ENCODE results near the gene MYLK2. TPM values are rescaled to one million over a fixed set of nuclear protein-coding genes. Genes with fewer than 3 reads are reported as not detected.
"Not testable (repeated sequence)": the region's sequence is repeated elsewhere in the genome, so short reads cannot be mapped to it uniquely, and the experiment has no call there.

MYLK2 gene
- total and polyA plus RNA-seq, 5 experiments from 2014 or later, result not detected

- H3K27ac Mint-ChIP-seq, result no peak overlapping the region
- ATAC-seq (no peak), DNase-seq (no peak)
- H3K9me3 Mint-ChIP-seq, result no peaks in the 10 kb centered on the region
- no peak overlapping the region for H3K4me3 Mint-ChIP-seq
- no peaks in the 10 kb centered on the region for H3K27me3 Mint-ChIP-seq
- H3K4me1 Mint-ChIP-seq, result peaks cover 8 to 26% (median 13%) of the 10 kb centered on the region in 4 donors
- POLR2A ChIA-PET, result interaction anchor here (0.5 kb wide), 1 partner anchor 230 kb away, joined by 4 read pairs; no protein-coding TSS in a partner anchor
- no peaks in the 10 kb centered on the region for H3K36me3 Mint-ChIP-seq
Observed at GRCh38 chr20:31806564-31807355, 12.4 kb upstream of the MYLK2 start.

GRCh38 chr20:31808481-31808880 is 10.7 kb upstream of the MYLK2 start:
- Mint-ChIP-seq H3K4me1 (peaks cover 5 to 23% (median 10%) of the 10 kb centered on the region in 4 donors), H3K27ac (no peak overlapping the region), H3K36me3 (no peaks in the 10 kb centered on the region), H3K9me3 (no peaks in the 10 kb centered on the region), H3K27me3 (no peaks in the 10 kb centered on the region), H3K4me3 (no peak overlapping the region)
- ATAC-seq, result no peak
- no peak for DNase-seq
- POLR2A ChIA-PET, result no interaction called here

GRCh38 chr20:31809661-31810060 is 9.5 kb upstream of the MYLK2 start:
- Mint-ChIP-seq H3K27me3 (no peaks in the 10 kb centered on the region), H3K4me3 (no peak overlapping the region), H3K36me3 (no peaks in the 10 kb centered on the region), H3K4me1 (peaks cover 0 to 13% (median 0%) of the 10 kb centered on the region in 4 donors), H3K9me3 (no peaks in the 10 kb centered on the region), H3K27ac (no peak overlapping the region)
- POLR2A ChIA-PET, result no interaction called here
- DNase-seq, result no peak
- ATAC-seq, result no peak

GRCh38 chr20:31811198-31811597 is 8.0 kb upstream of the MYLK2 start:
- ATAC-seq (no peak), DNase-seq (no peak)
- Mint-ChIP-seq H3K27ac (no peak overlapping the region), H3K4me1 (peaks cover 0 to 11% (median 0%) of the 10 kb centered on the region in 4 donors), H3K27me3 (no peaks in the 10 kb centered on the region), H3K4me3 (no peak overlapping the region), H3K9me3 (no peaks in the 10 kb centered on the region), H3K36me3 (no peaks in the 10 kb centered on the region)
- POLR2A ChIA-PET, result no interaction called here

- H3K9me3 Mint-ChIP-seq, result no peaks in the 10 kb centered on the region
- H3K4me3 Mint-ChIP-seq, result no peak overlapping the region
- peaks cover 0 to 6% (median 0%) of the 10 kb centered on the region in 4 donors for H3K4me1 Mint-ChIP-seq
- no peak for DNase-seq
- POLR2A ChIA-PET, result no interaction called here
- H3K27ac Mint-ChIP-seq, result no peak overlapping the region
- no peak for ATAC-seq
- H3K36me3 Mint-ChIP-seq, result no peaks in the 10 kb centered on the region
- no peaks in the 10 kb centered on the region for H3K27me3 Mint-ChIP-seq
Observed at GRCh38 chr20:31811796-31812728, 7.1 kb upstream of the MYLK2 start.

GRCh38 chr20:31813611-31814010 is 5.5 kb upstream of the MYLK2 start:
- H3K27me3 Mint-ChIP-seq, result no peaks in the 10 kb centered on the region

GRCh38 chr20:31814142-31814541 is 5.0 kb upstream of the MYLK2 start:
- H3K4me1 Mint-ChIP-seq, H3K27me3 Mint-ChIP-seq, DNase-seq, H3K36me3 Mint-ChIP-seq, H3K27ac Mint-ChIP-seq, ATAC-seq, H3K9me3 Mint-ChIP-seq, H3K4me3 Mint-ChIP-seq, POLR2A ChIA-PET: not testable (repeated sequence)

More at GRCh38 chr20:31813611-31814010, 5.5 kb upstream of the MYLK2 start:
- Mint-ChIP-seq H3K4me3 (no peak overlapping the region), H3K4me1 (peaks cover 0 to 4% (median 0%) of the 10 kb centered on the region in 4 donors), H3K27ac (no peak overlapping the region), H3K9me3 (no peaks in the 10 kb centered on the region), H3K36me3 (no peaks in the 10 kb centered on the region)
- ATAC-seq, result no peak
- DNase-seq, result no peak
- POLR2A ChIA-PET, result no interaction called here

GRCh38 chr20:31815408-31816188 is 3.6 kb upstream of the MYLK2 start:
- H3K27me3 Mint-ChIP-seq, result no peaks in the 10 kb centered on the region
- DNase-seq (no peak), ATAC-seq (no peak)
- H3K36me3 Mint-ChIP-seq, result no peaks in the 10 kb centered on the region
- H3K4me3 Mint-ChIP-seq, result no peak overlapping the region
- no peak overlapping the region for H3K27ac Mint-ChIP-seq
- POLR2A ChIA-PET, result no interaction called here
- H3K9me3 Mint-ChIP-seq, result no peaks in the 10 kb centered on the region
- no peaks in the 10 kb centered on the region for H3K4me1 Mint-ChIP-seq

GRCh38 chr20:31816221-31816620 is 2.9 kb upstream of the MYLK2 start:
- Mint-ChIP-seq H3K27me3 (peaks cover 0 to 1% (median 0%) of the 10 kb centered on the region in 5 donors), H3K4me1 (no peaks in the 10 kb centered on the region), H3K9me3 (no peaks in the 10 kb centered on the region), H3K4me3 (no peak overlapping the region), H3K36me3 (no peaks in the 10 kb centered on the region), H3K27ac (no peak overlapping the region)
- no peak for DNase-seq
- POLR2A ChIA-PET, result no interaction called here
- ATAC-seq, result no peak

GRCh38 chr20:31817461-31817860 is 1.7 kb upstream of the MYLK2 start:
- Mint-ChIP-seq H3K4me1 (peaks cover 0 to 3% (median 0%) of the 10 kb centered on the region in 4 donors), H3K27ac (no peak overlapping the region), H3K9me3 (no peaks in the 10 kb centered on the region), H3K36me3 (no peaks in the 10 kb centered on the region), H3K27me3 (peaks cover 0 to 1% (median 0%) of the 10 kb centered on the region in 5 donors), H3K4me3 (no peak overlapping the region)
- ATAC-seq (no peak), DNase-seq (no peak)
- POLR2A ChIA-PET, result no interaction called here

GRCh38 chr20:31818376-31818908 is 714 bp upstream of the MYLK2 start:
- peaks cover 0 to 5% (median 4%) of the 10 kb centered on the region in 4 donors for H3K4me1 Mint-ChIP-seq
- H3K9me3 Mint-ChIP-seq, result no peaks in the 10 kb centered on the region
- H3K4me3 Mint-ChIP-seq, result no peak overlapping the region
- DNase-seq, result no peak
- peaks cover 0 to 1% (median 0%) of the 10 kb centered on the region in 5 donors for H3K27me3 Mint-ChIP-seq
- no peaks in the 10 kb centered on the region for H3K36me3 Mint-ChIP-seq
- POLR2A ChIA-PET, result no interaction called here
- H3K27ac Mint-ChIP-seq, result no peak overlapping the region
- ATAC-seq, result no peak

- ATAC-seq (no peak), DNase-seq (no peak)
- Mint-ChIP-seq H3K9me3 (no peaks in the 10 kb centered on the region), H3K27ac (no peak overlapping the region), H3K36me3 (no peaks in the 10 kb centered on the region), H3K4me1 (peaks cover 0 to 7% (median 5%) of the 10 kb centered on the region in 4 donors), H3K4me3 (no peak overlapping the region), H3K27me3 (peaks cover 0 to 4% (median 1%) of the 10 kb centered on the region in 5 donors)
- POLR2A ChIA-PET, result no interaction called here
Observed at GRCh38 chr20:31820228-31820627, 1.1 kb downstream of the MYLK2 start.
